Activated T-cell treated with anti-CD3 and anti-CD28 coated beads for 4 hours (primary cell): ENCODE results near the gene CDC42BPG.

Experiments
- DNase-seq: peaks from one replicate; pipeline ENCODE4 v3.0.0-alpha.2; 2020

Gene CDC42BPG

DNA sequence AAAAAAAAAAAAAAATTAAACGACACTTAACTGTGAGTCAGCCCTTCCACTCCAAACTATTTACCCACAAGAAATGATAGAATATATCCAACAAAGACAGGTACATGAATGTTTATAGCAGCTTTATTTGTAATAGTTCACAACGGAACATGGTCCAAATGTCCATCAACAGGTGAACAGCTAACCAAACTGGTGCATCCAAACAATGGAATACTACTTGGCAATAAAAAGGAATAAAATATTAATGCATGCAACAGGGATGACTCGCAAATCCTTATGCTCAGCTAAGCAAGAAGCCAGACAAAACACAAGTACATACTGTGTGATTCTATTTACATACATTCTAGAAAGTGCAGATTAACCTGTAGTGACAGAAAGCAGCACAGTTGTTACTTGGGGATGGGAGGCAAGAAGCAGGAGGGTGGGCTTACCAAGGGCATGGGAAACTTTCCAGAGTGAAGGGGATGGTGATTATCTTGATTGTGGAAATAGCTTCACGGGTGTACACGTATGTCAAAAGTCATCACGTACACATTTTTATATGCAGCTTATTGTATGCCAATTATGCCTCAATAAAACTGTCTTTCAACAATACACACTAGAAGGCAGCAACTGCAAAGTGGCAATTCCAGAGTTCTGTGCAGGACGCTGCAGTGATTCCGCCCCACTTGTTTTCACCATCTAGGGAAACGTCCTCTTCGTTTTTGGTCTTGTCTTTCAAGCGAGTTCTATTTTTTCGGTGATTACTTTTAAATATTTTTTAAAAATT lies 59.5 kb downstream of the CDC42BPG start:
- no peak for DNase-seq

DNA sequence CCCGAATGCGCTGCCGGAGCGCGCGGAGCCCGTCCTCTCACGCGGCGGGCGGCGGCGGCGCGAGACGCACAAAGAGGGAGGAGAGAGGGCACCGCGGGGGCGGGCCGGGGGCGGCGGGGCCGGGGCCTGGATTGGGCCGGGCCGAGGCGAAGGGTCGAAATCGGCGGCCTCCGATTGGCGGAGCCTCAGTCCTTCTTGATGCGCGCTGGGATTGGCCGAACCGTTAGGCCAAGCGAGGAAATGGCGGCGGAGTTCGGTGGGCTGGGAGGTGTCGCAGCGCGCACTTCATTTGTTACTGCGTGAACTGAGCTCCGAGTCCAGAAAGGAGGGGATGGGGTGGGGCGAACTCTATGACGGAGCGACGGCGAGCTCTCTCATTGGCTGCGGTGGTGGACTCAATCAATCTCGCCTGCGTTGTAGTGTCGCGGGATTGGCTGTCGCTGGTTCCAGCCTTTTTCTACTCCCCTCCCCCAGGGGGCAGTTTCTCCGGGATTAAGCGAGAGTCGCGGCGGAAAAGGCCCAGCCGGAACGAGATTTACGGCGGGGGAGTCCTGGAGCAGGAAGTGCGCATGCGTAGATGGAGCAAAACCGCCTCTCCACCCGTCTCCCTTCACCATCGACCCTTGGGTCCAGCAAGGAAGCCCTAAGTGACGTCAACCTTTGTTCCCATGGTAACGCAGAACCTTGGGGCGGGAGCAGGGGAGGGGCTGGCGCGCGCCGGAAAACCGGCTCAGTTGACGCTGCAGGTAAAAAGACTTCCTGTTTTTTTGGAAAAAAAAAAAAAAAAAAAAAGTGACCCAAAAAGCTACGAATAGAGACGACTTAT lies 65.8 kb downstream of the CDC42BPG start, which contains the start of gene SF1:
Gene SF1 (minus strand): TSS at position 70 of the 826 bp plus-strand sequence. CDS start 150 bp downstream, outside the sequence.
- peak; percentile 97 for DNase-seq

DNA sequence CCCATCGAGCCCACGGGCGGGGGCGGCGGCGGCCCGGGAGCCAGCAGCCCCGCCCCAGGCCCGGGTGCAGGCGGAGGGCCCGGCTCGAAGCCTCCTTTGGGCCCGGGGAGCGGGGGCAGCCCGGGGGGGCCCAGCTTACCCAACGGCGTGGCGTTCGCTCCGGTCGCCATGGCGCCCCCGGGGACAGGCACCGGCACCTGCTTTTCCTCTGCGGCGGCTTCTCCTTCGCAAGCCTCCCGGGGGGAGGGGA lies 66.3 kb downstream of the CDC42BPG start:
- no peak for DNase-seq

GRCh38 chr11:64777449-64778222 lies 66.8 kb downstream of the CDC42BPG start:
- DNase-seq, result peak; percentile 65

GRCh38 chr11:64776875-64777274 lies 67.6 kb downstream of the CDC42BPG start:
- DNase-seq, result no peak

DNA sequence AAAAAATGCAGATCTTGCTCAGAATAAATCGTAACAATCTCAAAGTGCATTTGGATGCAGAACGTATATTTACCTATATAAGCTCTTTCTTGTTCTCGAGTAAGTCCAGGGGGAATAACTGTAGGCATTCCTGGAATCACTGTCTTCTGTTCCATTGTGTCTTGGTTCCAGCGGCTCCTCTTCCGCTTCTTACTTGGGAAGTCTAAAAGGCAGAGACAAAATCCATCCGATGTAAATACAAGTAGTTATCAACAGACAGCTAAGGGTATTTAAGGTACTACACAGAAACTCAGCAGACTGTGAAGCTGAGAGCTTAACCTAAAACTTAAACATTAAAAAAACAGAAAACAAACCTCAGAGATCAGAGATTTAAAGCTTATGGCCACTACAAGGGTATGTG lies 68.0 kb downstream of the CDC42BPG start:
- no peak for DNase-seq

DNA sequence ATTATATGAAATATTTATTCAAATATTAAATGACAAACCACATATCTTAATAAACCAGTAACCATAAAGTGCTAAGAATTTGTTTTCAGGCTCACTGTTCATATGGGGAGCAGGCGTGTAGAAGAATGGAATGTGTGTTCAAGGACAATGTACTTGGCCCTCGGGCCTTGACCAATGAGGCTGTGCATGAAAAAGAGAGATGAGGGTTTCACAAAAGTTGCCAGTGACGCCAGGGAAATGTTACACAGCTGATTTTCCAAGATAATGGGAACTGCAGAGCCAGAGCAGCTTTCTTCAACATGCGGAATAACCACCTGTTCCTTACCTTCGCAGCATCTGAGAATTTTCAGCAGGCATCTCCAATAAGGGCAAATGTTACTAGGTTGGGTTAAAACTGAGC lies 70.3 kb downstream of the CDC42BPG start:
- DNase-seq, result no peak
